GM18517 (cell line): ENCODE results near the gene SMYD3.

ENCODE experiments used
- ATAC-seq: cut with Tn5 transposase; IDR thresholded peaks from one replicate; pipeline ENCODE4 v1.9.1; 2021; ENCODE audit warnings: mild to moderate bottlenecking, moderate library complexity; ENCODE audit not compliant: unreplicated experiment

The SMYD3 gene

DNA sequence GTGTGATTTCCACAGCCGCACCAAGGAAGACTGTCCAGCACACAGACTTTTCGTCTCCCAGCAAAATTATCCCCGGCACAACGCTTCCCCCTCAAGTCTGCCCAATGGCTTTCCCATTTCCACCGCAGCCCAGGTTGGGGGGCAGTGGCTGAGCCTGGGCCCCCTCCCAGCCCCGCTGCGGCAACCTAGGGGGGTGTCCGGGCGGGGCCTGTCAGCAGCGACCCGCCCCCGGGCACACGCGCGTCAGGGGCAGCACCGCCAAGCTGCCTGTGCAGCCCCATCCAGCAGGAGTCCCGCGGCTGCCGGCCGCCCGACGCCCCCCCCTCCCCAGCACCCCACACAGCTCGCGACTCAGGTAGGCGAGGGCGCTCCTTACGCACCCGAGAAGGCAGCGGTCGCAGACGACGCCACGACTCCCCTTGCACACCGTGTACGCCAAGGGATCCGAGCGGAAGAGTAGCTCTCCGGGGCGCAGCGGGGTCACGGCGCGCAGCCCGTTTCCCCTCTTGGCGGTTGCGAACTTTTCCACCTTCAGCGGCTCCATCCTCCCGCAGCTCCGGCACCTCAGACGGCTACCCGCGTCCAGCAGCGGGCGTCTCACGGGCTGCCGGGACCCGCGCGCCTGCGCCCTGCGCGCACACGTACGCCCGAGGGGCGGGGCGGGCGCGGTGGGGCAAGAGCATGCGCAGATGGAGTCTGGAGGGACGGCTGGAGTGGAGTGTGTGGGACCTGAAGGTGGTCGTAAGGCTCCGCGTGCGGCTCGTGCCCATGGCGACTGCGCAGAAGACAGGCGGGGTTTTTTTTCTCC is at the start of gene SMYD3:
SMYD3 (minus strand) TSS at position 606 of the 808 bp plus-strand sequence.
- ATAC-seq: peak; percentile 95

DNA sequence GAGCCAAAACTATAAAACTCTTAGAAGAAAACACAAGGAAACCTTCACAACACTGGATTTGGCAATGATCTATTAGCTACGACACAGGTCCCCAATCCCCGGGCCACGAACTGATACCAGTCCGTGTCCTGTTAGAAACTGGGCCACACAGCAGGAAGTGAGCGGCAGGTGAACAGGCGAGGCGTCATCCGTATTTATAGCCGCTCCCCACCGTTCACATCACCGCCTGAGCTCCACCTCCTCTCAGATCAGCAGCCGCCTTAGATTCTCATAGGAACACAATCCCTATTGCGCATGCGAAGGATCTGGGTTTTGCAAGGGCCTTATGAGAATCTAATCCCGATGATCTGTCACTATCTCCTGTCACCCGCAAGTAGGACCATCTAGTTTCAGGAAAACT is 47.1 kb upstream of the SMYD3 start:
- no peak for ATAC-seq

DNA sequence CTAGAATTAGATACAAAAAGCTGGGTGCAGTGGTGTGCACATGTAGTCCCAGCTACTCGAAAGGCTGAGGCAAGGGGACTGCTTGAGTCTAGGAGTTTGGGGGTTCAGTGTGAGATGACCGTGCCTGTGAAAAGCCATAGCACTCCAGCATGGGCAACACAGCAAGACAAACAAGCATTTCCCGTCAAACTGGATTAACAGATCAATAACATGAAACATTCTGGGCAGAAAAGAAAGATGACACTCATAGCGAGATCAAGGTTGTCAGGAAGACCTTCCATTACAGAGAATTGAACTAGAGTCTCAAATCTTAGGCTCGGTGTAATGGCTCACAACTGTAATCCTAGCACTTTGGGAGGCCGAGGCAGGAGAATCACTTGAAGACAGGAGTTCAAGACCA is 45.0 kb upstream of the SMYD3 start:
- no peak for ATAC-seq

GRCh38 chr1:246550402-246550801 is 43.3 kb upstream of the SMYD3 start:
- ATAC-seq: no peak

DNA sequence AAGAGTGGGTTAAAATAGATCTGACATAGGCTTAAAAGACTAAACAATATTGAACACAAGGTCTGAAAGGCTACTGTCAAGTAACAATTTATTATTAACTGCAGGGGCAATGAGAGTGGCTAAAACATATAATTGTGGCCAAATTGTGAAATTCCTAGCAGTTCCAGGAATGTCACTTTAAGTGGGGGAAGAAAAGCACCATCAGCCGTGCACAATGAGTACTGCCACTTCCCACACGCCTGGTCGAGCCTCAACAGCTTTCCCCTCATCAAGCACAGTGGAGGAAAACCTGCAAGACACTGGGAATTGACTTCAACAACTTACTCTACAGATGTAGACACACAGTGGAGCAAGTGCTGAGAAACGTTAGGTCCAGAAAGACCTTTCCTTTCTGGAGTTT is 42.6 kb upstream of the SMYD3 start:
- ATAC-seq: no peak

DNA sequence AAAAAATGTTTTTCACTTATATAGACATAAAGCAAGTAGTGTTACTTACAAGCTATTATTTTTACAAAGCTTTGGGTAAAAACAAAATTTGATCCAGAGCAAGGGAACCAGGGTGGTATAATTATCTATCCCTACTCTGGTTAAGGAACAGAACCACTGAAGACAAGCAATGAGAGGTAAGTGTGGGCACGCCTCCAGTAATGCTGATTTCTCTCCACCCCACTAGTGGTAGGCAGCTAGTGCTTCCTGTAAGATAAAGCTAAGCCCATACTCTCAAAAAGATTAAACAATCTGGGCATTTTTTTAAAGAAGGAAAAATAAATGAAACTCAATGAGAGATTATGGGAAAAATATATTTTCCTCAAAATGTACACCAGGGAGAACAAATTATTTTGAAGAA is 36.9 kb upstream of the SMYD3 start:
- ATAC-seq: no peak

GRCh38 chr1:246540738-246541491 is 33.8 kb upstream of the SMYD3 start:
- no peak for ATAC-seq

DNA sequence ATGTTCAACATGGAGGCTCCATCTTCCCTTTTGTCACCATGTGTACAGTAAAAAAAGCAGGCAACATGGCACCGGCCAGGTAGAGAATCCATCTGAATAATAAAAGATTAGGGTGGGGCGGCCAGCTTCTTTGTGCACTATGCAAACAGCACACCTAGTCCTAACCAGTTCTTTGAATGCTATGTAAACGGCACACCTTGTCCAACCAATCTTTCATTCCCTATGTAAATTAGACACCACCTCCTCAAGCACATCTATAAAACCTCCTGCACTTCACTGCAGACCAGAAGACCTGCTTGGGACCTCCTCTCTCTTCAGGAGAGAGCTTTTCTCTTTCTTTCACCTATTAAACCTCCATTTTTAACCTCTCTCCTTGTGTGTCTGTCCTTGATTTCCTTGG is 30.8 kb upstream of the SMYD3 start:
- ATAC-seq: no peak

DNA sequence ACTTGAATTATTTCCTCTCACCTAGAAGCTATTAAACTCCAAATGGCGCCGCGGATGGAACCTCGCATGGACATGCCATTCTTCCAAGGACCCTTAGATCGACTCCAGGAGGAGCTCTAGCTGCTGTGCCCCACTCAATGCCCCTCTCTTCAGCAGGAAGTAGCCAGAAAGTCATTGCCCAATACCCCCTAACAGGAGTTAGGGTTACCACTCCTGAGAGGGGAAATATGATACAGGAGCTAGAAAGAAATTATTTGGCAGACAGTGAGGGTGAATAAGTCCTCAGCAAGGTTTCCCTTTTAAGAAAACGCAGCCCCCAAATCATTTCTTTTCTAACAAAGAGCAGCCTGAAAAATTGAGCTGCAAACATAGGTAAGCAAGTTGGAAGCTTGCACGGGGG is 30.4 kb upstream of the SMYD3 start:
- no peak for ATAC-seq

DNA sequence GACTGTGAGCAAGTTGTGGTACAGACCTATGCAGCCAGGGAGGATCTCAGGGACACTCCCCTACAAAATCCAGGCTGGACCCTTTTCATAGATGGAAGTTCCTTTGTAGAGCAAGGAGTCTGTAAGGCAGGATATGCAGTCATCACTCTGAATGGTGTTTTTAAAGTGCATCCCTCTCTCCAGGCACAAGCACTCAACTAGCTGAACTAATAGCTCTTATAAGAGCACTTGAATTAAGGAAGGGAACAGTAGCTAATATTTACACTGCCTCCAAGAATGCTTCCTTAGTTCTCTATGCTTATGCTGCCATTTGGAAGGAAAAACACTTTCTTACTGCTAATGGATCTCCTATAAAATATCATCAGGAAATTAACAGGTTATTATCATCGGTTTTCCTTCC is 27.0 kb upstream of the SMYD3 start:
- no peak for ATAC-seq

GRCh38 chr1:246533371-246533905 is 26.4 kb upstream of the SMYD3 start:
- ATAC-seq: no peak

- no peak for ATAC-seq
These were observed 25.4 kb upstream of the SMYD3 start for GRCh38 chr1:246532519-246532918.

DNA sequence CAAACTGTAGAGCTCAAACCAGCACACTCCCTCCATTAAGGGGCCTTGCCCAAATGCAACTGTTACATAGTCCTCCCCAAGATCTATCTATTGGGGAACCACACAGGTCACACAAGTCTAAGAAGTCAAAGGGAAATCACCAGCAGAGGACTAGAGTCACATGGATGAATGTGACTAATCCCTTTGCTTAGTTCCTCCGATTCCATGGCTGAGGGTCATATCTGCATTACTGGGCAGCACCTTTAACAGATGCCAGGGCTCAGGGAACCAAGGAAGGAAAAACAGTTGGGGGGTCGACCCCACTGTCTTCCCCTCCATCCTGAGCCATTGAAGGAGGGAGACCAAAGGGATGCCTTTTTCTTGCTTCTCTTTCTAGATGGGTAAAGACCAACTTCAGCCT is 23.4 kb upstream of the SMYD3 start:
- ATAC-seq: no peak

- no peak for ATAC-seq
These were observed 22.1 kb upstream of the SMYD3 start for GRCh38 chr1:246528933-246529731.

DNA sequence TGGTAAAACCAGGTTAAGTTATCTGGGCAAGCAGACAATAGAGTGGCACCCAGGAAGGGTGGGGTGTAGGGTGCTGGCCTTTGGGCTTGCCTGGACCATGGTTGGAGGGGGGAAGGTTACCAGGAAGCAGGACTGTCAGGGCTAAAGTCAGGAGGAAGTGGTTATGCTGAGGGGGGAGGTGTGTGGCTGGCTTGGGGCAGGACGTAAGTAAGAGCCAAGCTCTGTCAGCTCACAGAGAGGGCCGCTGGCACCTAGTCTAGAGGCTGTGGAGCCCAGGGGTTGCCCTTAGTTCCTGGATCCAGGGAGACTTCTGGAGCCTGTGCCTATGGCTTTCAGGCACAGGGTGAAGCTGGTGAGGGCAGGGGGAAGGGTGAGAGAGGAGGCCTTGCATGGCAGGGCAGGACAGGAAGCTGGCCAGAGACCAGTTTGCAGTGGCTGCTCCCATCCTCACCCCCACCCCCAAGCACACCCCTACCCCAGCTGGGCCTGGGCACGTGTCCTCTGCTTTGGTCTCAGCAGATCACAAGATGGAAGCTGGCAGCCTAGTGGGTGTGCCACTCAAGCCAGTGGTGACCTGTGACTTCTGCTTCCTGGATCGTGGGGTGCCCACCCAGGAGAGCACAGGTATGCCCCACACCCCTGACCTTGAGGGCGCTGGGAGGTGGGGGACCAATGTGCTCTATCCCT is 20.5 kb upstream of the SMYD3 start:
- ATAC-seq: no peak

DNA sequence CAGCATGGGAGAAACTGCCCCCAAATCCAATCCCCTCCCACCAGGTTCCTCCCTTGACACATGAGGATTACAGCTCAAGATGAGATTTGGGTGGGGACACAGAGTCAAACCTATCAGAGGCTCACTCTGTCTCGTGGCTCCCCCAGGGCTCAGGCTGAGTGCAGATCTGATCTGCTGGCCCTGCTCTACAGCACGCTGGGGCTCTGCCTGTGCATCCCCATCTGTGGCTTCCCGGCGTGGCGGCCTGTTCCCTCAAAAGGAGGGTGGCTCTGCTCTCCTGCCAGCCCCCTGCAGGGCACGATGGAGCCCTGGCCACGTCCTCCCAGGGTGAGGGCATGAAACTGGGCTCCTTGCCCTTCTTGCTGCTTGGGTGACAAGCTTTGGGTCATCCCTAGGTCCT is 19.8 kb upstream of the SMYD3 start:
- no peak for ATAC-seq

DNA sequence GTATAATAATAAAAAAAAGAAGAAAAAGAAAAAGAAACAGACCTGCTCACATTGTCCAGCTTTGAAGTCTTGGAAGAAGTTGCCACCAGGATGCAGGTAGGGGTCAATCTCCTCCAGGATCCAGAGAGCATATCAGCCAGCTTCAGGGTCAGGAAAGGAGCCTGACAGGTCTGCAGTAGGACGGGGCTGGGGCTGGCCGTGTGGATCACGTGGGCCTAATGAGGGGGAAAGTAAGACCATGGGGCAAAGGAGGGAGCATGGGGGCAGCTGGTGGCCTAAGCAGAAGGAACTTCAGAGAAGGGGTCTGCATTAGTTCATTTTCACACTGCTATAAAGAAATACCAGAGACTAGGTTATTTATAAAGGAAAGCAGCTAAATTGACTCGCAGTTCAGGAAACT is 19.3 kb upstream of the SMYD3 start:
- ATAC-seq: no peak

- ATAC-seq: no peak
These were observed 12.4 kb upstream of the SMYD3 start for GRCh38 chr1:246519514-246519913.

DNA sequence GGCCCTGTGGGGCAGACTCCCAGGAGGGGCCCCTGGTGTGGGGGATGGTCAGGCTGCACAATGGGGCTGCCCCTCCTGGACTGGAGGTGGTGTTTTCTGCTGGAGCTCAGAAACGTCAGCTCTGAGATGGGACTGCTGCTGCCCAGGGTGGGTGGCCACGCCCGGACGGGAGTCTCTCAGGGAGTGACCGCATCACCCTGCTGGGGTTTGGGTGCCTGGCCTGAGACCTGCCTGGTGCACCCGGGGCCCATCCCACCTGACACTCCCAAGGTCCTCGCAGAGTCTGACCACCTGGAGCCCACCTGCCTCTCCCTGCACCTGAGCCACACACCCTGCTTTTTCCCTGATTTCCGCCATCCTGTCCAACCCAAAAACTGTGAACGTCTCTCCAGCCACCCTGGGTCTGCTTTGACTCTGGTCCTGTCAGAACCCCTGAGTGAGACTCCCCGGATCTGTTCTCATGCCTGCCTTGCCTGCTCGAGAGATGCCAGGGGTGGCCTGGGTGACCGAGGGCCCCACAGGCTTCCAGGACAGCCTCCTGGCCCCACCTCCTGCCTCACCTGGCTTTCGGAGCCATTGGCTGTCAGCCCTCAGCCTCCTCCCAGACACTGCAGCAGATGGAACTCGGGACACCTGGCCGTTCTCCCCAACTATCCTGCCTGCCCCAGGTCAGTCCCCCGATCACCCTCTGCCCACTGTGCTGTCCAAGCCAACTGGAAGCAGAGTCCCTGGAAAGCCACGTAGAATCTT is 11.6 kb upstream of the SMYD3 start:
- no peak for ATAC-seq

DNA sequence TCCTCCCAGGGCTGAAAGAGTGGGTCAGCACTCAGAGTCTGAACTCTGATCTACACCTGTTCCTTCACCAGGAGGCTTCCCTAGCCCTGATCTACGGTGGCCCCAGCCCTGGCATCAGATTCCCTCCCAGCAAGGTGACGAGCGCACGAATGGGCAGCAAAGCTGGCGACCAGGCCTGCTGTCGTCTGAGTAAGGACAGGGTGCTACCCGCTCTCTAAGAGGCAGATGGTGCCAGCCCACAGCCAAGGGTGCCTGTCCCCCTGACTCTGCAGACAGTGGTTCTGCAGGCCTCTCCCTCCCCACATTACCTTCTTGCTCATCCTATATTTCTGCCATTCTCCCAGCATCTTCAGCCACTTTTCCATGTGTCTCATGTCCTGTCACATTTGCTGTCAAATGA is 10.3 kb upstream of the SMYD3 start:
- no peak for ATAC-seq
